Esophagus muscularis mucosa (tissue), 4 donors: ENCODE data around the gene UGT3A2.

Experiments used
- CTCF ChIP-seq, 3 experiments: fragments of 200-600 bp in 2 of 3; fragments of 450-650 bp in 1 of 3; sonication (generic) in 2 of 3; IDR thresholded peaks; one replicate each; pipeline ENCODE4 v1.5.1; 2017 to 2019; ENCODE audit warnings: antibody characterized with exemption in 3 of 3, mild to moderate bottlenecking in 2 of 3, moderate library complexity in 1 of 3
- EP300 ChIP-seq: sonication (generic); formaldehyde crosslinking; IDR thresholded peaks from one replicate; pipeline ENCODE4 v1.6.1; 2017; ENCODE audit warnings: antibody characterized with exemption
- POLR2A ChIP-seq: fragments of 450-650 bp; IDR thresholded peaks from one replicate; pipeline ENCODE4 v1.6.1; 2017; ENCODE audit warnings: antibody characterized with exemption, moderate library complexity, mild to moderate bottlenecking, low read depth
- POLR2AphosphoS5 ChIP-seq, 2 donors: sonication (generic); formaldehyde crosslinking; IDR thresholded peaks; one replicate each; pipeline ENCODE4 v1.6.1; 2017; ENCODE audit warnings: antibody characterized with exemption in 2 of 2

DNA sequence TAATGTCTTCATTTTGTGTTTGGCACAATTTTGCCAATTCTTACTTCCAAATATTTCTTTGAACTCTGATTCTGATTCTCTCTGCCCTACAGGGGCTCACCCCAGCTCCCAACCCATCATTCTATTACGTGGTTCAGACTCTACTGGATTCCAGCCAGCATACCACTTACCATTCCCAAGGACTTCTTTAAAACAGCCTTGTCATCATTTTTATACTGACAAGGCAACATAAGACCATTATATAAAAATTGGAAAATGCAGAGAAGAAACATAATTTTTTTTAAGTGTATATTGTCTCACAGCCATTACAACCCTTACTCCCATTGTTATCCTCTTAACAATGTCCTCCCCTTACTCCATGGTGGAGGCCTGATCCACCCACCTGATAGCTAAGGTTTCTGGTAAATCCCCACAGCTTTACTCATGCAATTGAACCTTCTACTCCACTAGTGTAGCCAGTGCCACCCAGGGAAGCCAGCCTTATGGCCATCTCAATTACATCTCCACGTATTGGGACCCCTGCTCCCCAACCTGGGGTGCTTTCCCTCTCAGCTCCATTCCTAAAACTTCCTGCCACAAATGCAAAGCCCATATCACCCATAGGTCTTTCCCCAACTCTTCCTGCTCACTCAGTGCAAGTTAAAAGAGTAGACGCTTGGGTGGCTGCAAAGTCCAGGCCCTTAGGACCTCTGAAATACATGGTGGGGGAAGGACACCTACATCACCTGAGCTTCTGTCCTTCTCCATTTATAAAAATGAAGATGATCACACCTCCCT lies 19.1 kb downstream of the UGT3A2 start:
- TF ChIP-seq POLR2AphosphoS5 (IDR thresholded peaks at IDR 0.05) (no peak), CTCF (IDR thresholded peaks at IDR 0.05) (no peak), EP300 (no peak), POLR2A (no peak)
